HepG2 (cell line): ENCODE results near the gene PAQR6. TPM values are rescaled to one million over a fixed set of nuclear protein-coding genes. Genes with fewer than 3 reads are reported as not detected.
A peak's percentile ranks its signal among the peaks of the same experiment; 100 is the strongest.
"Not testable (repeated sequence)": the region's sequence is repeated elsewhere in the genome, so short reads cannot be mapped to it uniquely, and the experiment has no call there.

ENCODE experiments used
- ATAC-seq: fragments of 200-7000 bp; cut with Tn5 transposase; 3 replicates; pipeline ENCODE4 v1.9.1; 2020; ENCODE audit warnings: mild to moderate bottlenecking, moderate library complexity
- BruUV-seq: library from RNA; stranded (reverse); fragments of 400-500 nt; replicated peaks from 2 replicates; lab custom pipeline; 2021; lab: Mats Ljungman, UMichigan
- CTCF ChIA-PET: fragments of 300-600 bp; formaldehyde crosslinking; extraction: SDS; loops from one replicate; lab custom pipeline; 2021; ENCODE audit warnings: low total read pairs, inconsistent platforms, low intra/inter-chr PET ratio; lab: Yijun Ruan, JAX
- POLR2A ChIA-PET: fragments of 350-600 bp; sonication (Branson Sonifier 250); formaldehyde crosslinking; loops from one replicate; lab custom pipeline; 2020; ENCODE audit warnings: antibody characterized with exemption, inconsistent platforms; lab: Yijun Ruan, JAX
- DNase-seq: peaks from one replicate; pipeline ENCODE4 v3.0.0-alpha.2; 2015; ENCODE audit warnings: low spot score
- FAIRE-seq: peaks from 3 replicates; lab custom pipeline; 2011; peaks lifted over from hg19 to GRCh38; lab: Jason Lieb, UNC
- H2AFZ ChIP-seq: one replicate; pipeline ENCODE4 v1.6.1; 2011; ENCODE audit warnings: low read length, inconsistent platforms
- H3K27ac ChIP-seq: fragments of 300-600 bp; 3 replicates; pipeline ENCODE4 v1.8.0; 2011; ENCODE audit warnings: mixed run types, mild to moderate bottlenecking, mixed read lengths, low read length, inconsistent platforms; ENCODE audit not compliant: insufficient read depth; ENCODE audit errors: extremely low read length
- H3K27me3 ChIP-seq, 2 experiments: fragments of 200-600 bp in 1 of 2; 2 replicates in 1 of 2; 3 replicates in 1 of 2; pipeline versions ENCODE4 v1.6.0 to v1.8.0; 2011; ENCODE audit warnings: low read length in 2 of 2, mild to moderate bottlenecking in 2 of 2, moderate library complexity in 2 of 2, inconsistent platforms in 1 of 2; ENCODE audit not compliant: insufficient read depth in 2 of 2, control insufficient read depth in 1 of 2
- H3K36me3 ChIP-seq, 2 experiments: fragments of 200-600 bp in 1 of 2; replicated peaks in 1 of 2; 2 replicates in 1 of 2; 3 replicates in 1 of 2; pipeline versions ENCODE4 v1.5.1 to v1.8.0; 2011; ENCODE audit warnings: low read length in 2 of 2, inconsistent platforms in 1 of 2; ENCODE audit not compliant: insufficient read depth in 2 of 2, control insufficient read depth in 1 of 2
- H3K4me1 ChIP-seq: 2 replicates; pipeline ENCODE4 v1.5.1; 2012; ENCODE audit warnings: low read length, inconsistent platforms; ENCODE audit not compliant: insufficient read depth
- H3K4me2 ChIP-seq: 2 replicates; pipeline ENCODE4 v1.6.0; 2011; ENCODE audit warnings: low read depth, low read length, inconsistent platforms
- H3K4me3 ChIP-seq, 3 experiments: fragments of 200-600 bp in 1 of 3; sonication (generic), shearing (Covaris generic) in 1 of 3; replicated peaks in 1 of 3; 2 replicates each; pipeline ENCODE4 v1.5.1; 2011 to 2016; ENCODE audit warnings: low read length in 3 of 3, inconsistent platforms in 2 of 3, low read depth in 2 of 3, mild to moderate bottlenecking in 2 of 3, control low read depth in 1 of 3, mixed read lengths in 1 of 3; ENCODE audit not compliant: insufficient read depth in 1 of 3
- H3K79me2 ChIP-seq: one replicate; pipeline ENCODE4 v1.6.1; 2011; ENCODE audit warnings: low read length, inconsistent platforms; ENCODE audit not compliant: insufficient read depth
- H3K9ac ChIP-seq: 2 replicates; pipeline ENCODE4 v1.6.0; 2011; ENCODE audit warnings: mild to moderate bottlenecking, low read depth, low read length, inconsistent platforms; ENCODE audit not compliant: insufficient read depth
- H3K9me3 ChIP-seq: 2 replicates; pipeline ENCODE4 v1.5.1; 2012; ENCODE audit warnings: mild to moderate bottlenecking, low read length
- H4K20me1 ChIP-seq: 2 replicates; pipeline ENCODE4 v1.6.0; 2011; ENCODE audit warnings: inconsistent platforms, mild to moderate bottlenecking, low read length, moderate library complexity; ENCODE audit not compliant: insufficient read depth
- ATF3 ChIP-seq: sonication (generic); formaldehyde crosslinking; IDR thresholded peaks from 2 replicates; pipeline ENCODE4 v1.4.0; 2020; ENCODE audit warnings: missing genetic modification reagents
- FOSL2 ChIP-seq: sonication (generic); formaldehyde crosslinking; IDR thresholded peaks from 2 replicates; pipeline ENCODE4 v1.4.0; 2020; ENCODE audit warnings: missing genetic modification reagents
- KAT8 ChIP-seq: IDR thresholded peaks from 2 replicates; pipeline ENCODE4 v1.6.1; 2016; ENCODE audit warnings: missing genetic modification reagents, missing compliant biosample characterization
- MAFF ChIP-seq: IDR thresholded peaks from 2 replicates; pipeline ENCODE4 v1.6.1; 2011; ENCODE audit warnings: low read depth, low read length, improper control_type of control experiment
- MAFK ChIP-seq, 2 experiments: IDR thresholded peaks in 1 of 2; conservative IDR thresholded peaks in 1 of 2; 2 replicates each; pipeline ENCODE4 v1.6.1; 2011; ENCODE audit warnings: improper control_type of control experiment in 2 of 2, low read length in 2 of 2
- NFE2L2 ChIP-seq: fragments of 150-350 bp; IDR thresholded peaks from 2 replicates; pipeline ENCODE4 v1.6.1; 2014; ENCODE audit warnings: low read length
- RBAK ChIP-seq: sonication (generic); formaldehyde crosslinking; IDR thresholded peaks from 2 replicates; pipeline ENCODE4 v1.5.1; 2020; ENCODE audit warnings: mild to moderate bottlenecking, missing genetic modification reagents
- RBFOX2 ChIP-seq: fragments of 200-400 bp; formaldehyde crosslinking; IDR thresholded peaks from 2 replicates; pipeline ENCODE4 v1.6.1; 2017; ENCODE audit warnings: low read depth, mild to moderate bottlenecking, low read length
- SAP130 ChIP-seq: IDR thresholded peaks from 2 replicates; pipeline ENCODE4 v1.6.1; 2016; ENCODE audit warnings: low read depth
- WGBS: methylation state at CpG from one replicate; pipeline ENCODE4 v1.1.6; 2017; ENCODE audit warnings: low lambda C conversion rate; 5-methylcytosine and 5-hydroxymethylcytosine counted together
- in situ Hi-C: cut with HindIII; loops from 2 replicates; pipeline ENCODE4 v1.10.0; 2017; ENCODE audit warnings: low pct_unique_long_range_greater_than_20kb; ENCODE audit not compliant: extremely low pct_ligation_motif_present
- intact Hi-C: fragments of 100-400 bp; cut with micrococcal nuclease; formaldehyde crosslinking; loops from one replicate; pipeline ENCODE4 v1.10.0; 2022; ENCODE audit not compliant: unreplicated experiment
- polyA plus RNA-seq, 8 experiments: library from polyadenylated mRNA; depleted of rRNA in 3 of 8; stranded (reverse) in 7 of 8; unstranded in 1 of 8; fragments of >200 nt; fragmentation: Illumina TruSeq in 4 of 8; extraction: Trizol in 4 of 8; gene quantifications; 2 replicates each; pipeline versions ENCODE4 v1.2.1 to v1.2.3, GENCODE V29; 2011 to 2016; ENCODE audit warnings: low read depth in 4 of 8, missing spikeins in 1 of 8, mixed read lengths in 1 of 8; ENCODE audit not compliant: insufficient read depth in 1 of 8
- total RNA-seq, 5 experiments: library from RNA; depleted of rRNA; stranded (reverse); fragments of >200 nt; fragmentation: Illumina TruSeq; extraction: Trizol; gene quantifications; 2 replicates each; pipeline ENCODE4 v1.2.3, GENCODE V29; 2016; ENCODE audit warnings: low read depth in 1 of 5
- TF ChIP-seq, protein P1 (sequence below): sonication (generic); formaldehyde crosslinking; IDR thresholded peaks from 2 replicates; pipeline ENCODE4 v1.5.0; 2020; ENCODE audit warnings: mild to moderate bottlenecking, missing genetic modification reagents
- TF ChIP-seq, protein P2 (sequence below): sonication (generic); formaldehyde crosslinking; IDR thresholded peaks from 2 replicates; pipeline ENCODE4 v1.4.0; 2020; ENCODE audit warnings: missing genetic modification reagents

The PAQR6 gene
- total and polyA plus RNA-seq, 2 of the 13 experiments (the other 11 are each of a cell fraction or from before 2014, with no cell fraction given), result 0.82 to 1.4 TPM

DNA sequence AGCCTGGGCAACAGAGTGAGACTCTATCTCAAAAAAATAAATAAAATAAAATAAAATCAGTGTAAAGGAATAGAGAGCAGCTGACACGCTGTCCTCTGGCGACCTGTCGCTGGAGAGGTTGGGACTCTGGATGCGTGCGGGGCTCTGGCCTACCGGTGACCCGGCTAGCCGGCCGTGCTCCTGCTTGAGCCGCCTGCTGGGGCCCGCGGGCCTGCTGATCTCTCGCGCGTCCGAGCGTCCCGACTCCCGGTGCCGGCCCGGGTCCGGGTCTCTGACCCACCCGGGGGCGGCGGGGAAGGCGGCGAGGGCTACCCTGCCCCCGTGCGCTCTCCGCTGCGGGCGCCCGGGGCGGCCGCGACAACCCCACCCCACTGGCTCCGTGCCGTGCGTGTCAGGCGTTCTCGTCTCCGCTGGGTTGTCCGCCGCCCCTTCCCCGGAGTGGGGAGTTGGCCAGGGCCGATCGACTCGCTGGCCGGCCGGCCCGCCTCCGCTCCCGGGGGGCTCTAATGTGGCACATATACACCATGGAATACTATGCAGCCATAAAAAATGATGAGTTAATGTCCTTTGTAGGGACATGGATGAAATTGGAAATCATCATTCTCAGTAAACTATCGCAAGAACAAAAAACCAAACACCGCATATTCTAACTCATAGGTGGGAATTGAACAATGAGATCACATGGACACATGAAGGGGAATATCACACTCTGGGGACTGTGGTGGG, 31.3 kb downstream of the PAQR6 start:
- H2AFZ ChIP-seq, H3K4me2 ChIP-seq, H3K27ac ChIP-seq, H3K27me3 ChIP-seq, H3K4me3 ChIP-seq, CTCF ChIA-PET, H3K9me3 ChIP-seq: not testable (repeated sequence)
- peaks cover 36% of the 10 kb centered on the region for H3K4me1 ChIP-seq
- H3K36me3 ChIP-seq, result peaks cover 9 to 17% of the 10 kb centered on the region in 2 experiments; a peak in 4 of 5 replicates
- 0 out of 2 replicates have a peak, but pooled peaks have one; percentile 36 for TF ChIP-seq RBFOX2
- TF ChIP-seq, all 625 proteins: peak for 1; not testable (repeated sequence) for 624
- POLR2A ChIA-PET, in situ Hi-C loops, H3K9ac ChIP-seq, H4K20me1 ChIP-seq, BruUV-seq, intact Hi-C loops, ATAC-seq, DNase-seq: not testable (repeated sequence)
- WGBS, result 95% methylated on average over 44 of the region's 55 CpGs
- peaks cover 28% of the 10 kb centered on the region for H3K79me2 ChIP-seq
- peak; percentile 100 for FAIRE-seq

- Histone ChIP-seq H3K4me3 (peak overlapping the region; percentile 75 to 88 (median 82); a peak in 5 of 6 replicates), H3K4me1 (peaks cover 36% of the 10 kb centered on the region), H3K9me3 (no peaks in the 10 kb centered on the region), H3K27ac (peak overlapping the region; percentile 99), H2AFZ (no peak overlapping the region), H3K79me2 (peaks cover 28% of the 10 kb centered on the region), H3K4me2 (peak overlapping the region; percentile 93), H4K20me1 (no peaks in the 10 kb centered on the region), H3K36me3 (peaks cover 7 to 24% of the 10 kb centered on the region in 2 experiments), H3K9ac (peak overlapping the region; percentile 97), H3K27me3 (no peaks in the 10 kb centered on the region; a peak in 1 of 5 replicates)
- intact Hi-C loops (no loop called here), in situ Hi-C loops (no loop called here)
- DNase-seq (peak; percentile 45), FAIRE-seq (no peak), ATAC-seq (no peak)
- ChIA-PET POLR2A (interaction anchor here (1.3 to 3.0 kb wide), 8 partner anchors 9 to 85 kb away, joined by 7 to 61 read pairs (median 13); partner anchors contain the start of gene SLC25A44), CTCF (no interaction called here)
- TF ChIP-seq, protein P1, sequence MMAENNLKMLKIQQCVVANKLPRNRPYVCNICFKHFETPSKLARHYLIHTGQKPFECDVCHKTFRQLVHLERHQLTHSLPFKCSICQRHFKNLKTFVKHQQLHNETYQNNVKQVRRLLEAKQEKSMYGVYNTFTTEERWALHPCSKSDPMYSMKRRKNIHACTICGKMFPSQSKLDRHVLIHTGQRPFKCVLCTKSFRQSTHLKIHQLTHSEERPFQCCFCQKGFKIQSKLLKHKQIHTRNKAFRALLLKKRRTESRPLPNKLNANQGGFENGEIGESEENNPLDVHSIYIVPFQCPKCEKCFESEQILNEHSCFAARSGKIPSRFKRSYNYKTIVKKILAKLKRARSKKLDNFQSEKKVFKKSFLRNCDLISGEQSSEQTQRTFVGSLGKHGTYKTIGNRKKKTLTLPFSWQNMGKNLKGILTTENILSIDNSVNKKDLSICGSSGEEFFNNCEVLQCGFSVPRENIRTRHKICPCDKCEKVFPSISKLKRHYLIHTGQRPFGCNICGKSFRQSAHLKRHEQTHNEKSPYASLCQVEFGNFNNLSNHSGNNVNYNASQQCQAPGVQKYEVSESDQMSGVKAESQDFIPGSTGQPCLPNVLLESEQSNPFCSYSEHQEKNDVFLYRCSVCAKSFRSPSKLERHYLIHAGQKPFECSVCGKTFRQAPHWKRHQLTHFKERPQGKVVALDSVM (CRISPR knock-in tag), result peak; percentile 79
- TF ChIP-seq MAFF (peak; percentile 65), NFE2L2 (peak; percentile 85), ATF3 (peak; percentile 24; the same call in 1 of the 2 replicates), FOSL2 (peak; percentile 82), MAFK (conservative IDR thresholded peaks at IDR 0.05 in 1 of 2, IDR thresholded peaks at IDR 0.05 in 1 of 2; ENCODE audit: low read length in 2 of 2) (peak; percentile 58 to 88), RBAK (CRISPR knock-in tag) (no peak), KAT8 (CRISPR knock-in tag) (no peak), SAP130 (CRISPR knock-in tag) (peak; percentile 24; the same call in 1 of the 2 replicates)
- TF ChIP-seq, protein P2, sequence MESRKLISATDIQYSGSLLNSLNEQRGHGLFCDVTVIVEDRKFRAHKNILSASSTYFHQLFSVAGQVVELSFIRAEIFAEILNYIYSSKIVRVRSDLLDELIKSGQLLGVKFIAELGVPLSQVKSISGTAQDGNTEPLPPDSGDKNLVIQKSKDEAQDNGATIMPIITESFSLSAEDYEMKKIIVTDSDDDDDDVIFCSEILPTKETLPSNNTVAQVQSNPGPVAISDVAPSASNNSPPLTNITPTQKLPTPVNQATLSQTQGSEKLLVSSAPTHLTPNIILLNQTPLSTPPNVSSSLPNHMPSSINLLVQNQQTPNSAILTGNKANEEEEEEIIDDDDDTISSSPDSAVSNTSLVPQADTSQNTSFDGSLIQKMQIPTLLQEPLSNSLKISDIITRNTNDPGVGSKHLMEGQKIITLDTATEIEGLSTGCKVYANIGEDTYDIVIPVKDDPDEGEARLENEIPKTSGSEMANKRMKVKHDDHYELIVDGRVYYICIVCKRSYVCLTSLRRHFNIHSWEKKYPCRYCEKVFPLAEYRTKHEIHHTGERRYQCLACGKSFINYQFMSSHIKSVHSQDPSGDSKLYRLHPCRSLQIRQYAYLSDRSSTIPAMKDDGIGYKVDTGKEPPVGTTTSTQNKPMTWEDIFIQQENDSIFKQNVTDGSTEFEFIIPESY (CRISPR knock-in tag), result peak; percentile 52; the same call in 1 of the 2 replicates
- WGBS, result 84% methylated on average over 16 of the region's 16 CpGs
- no TSS peak for BruUV-seq
These were observed 33.7 kb downstream of the PAQR6 start for GRCh38 chr1:156214024-156214748.
